WTC11 (cell line): Measurements from ENCODE around the gene COLQ. TPM values are rescaled to one million over a fixed set of nuclear protein-coding genes. Genes with fewer than 3 reads are reported as not detected.

ENCODE experiments used
- ATAC-seq: fragments of 200-7000 bp; cut with Tn5 transposase; 2 replicates; pipeline ENCODE4 v1.10.0; 2021; ENCODE audit warnings: mild to moderate bottlenecking, moderate library complexity
- CTCF ChIA-PET: fragments of 300-600 bp; sonication (Branson Sonifier 250); formaldehyde crosslinking; loops from one replicate; lab custom pipeline; 2021; ENCODE audit warnings: antibody characterized with exemption; lab: Charles Lee
- POLR2A ChIA-PET: fragments of 350-600 bp; sonication (Branson Sonifier 250); formaldehyde crosslinking; loops from one replicate; lab custom pipeline; 2021; ENCODE audit warnings: antibody characterized with exemption; lab: Charles Lee
- DNase-seq: peaks from one replicate; pipeline ENCODE4 v3.0.0; 2021; ENCODE audit warnings: low spot score
- H3K27ac Mint-ChIP-seq: 2 replicates; pipeline ENCODE4 v1.8.0; 2021; ENCODE audit warnings: mixed read lengths
- H3K27me3 Mint-ChIP-seq: 2 replicates; pipeline ENCODE4 v1.8.0; 2021; ENCODE audit warnings: low read depth, mild to moderate bottlenecking, moderate library complexity, mixed read lengths
- H3K36me3 Mint-ChIP-seq: 2 replicates; pipeline ENCODE4 v1.8.0; 2021; ENCODE audit warnings: mixed read lengths
- H3K4me1 Mint-ChIP-seq: 2 replicates; pipeline ENCODE4 v1.8.0; 2022; ENCODE audit warnings: mixed read lengths
- H3K4me3 Mint-ChIP-seq: 2 replicates; pipeline ENCODE4 v1.8.0; 2021; ENCODE audit warnings: mild to moderate bottlenecking, moderate library complexity, mixed read lengths
- H3K9me3 Mint-ChIP-seq: 2 replicates; pipeline ENCODE4 v1.8.0; 2021; ENCODE audit warnings: mixed read lengths
- ARID4B ChIP-seq: sonication (generic); formaldehyde crosslinking; IDR thresholded peaks from 2 replicates; pipeline ENCODE4 v1.8.0; 2023; ENCODE audit warnings: missing genetic modification reagents, mild to moderate bottlenecking, borderline replicate concordance
- CBFB ChIP-seq: sonication (generic); formaldehyde crosslinking; IDR thresholded peaks from 2 replicates; pipeline ENCODE4 v1.8.1; 2022; ENCODE audit warnings: mild to moderate bottlenecking, low read depth, missing genetic modification reagents
- E2F5 ChIP-seq: sonication (generic); formaldehyde crosslinking; IDR thresholded peaks from 2 replicates; pipeline ENCODE4 v1.8.1; 2022; ENCODE audit warnings: mild to moderate bottlenecking, moderate library complexity, missing genetic modification reagents
- ERG ChIP-seq: fragments of 250-450 bp; sonication (Bioruptor Pico); IDR thresholded peaks from 2 replicates; pipeline ENCODE4 v1.8.0; 2021; ENCODE audit warnings: mild to moderate bottlenecking
- FOXP4 ChIP-seq: sonication (generic); formaldehyde crosslinking; IDR thresholded peaks from 2 replicates; pipeline ENCODE4 v1.8.0; 2022; ENCODE audit warnings: mild to moderate bottlenecking, missing genetic modification reagents
- GABPB1 ChIP-seq: sonication (generic); formaldehyde crosslinking; IDR thresholded peaks from 2 replicates; pipeline ENCODE4 v1.8.1; 2023; ENCODE audit warnings: mild to moderate bottlenecking, missing genetic modification reagents
- JAZF1 ChIP-seq: fragments of 250-450 bp; sonication (Bioruptor Pico); IDR thresholded peaks from 2 replicates; pipeline ENCODE4 v1.9.0; 2021; ENCODE audit warnings: moderate library complexity, mild to moderate bottlenecking, inconsistent platforms
- MAX ChIP-seq: sonication (generic); formaldehyde crosslinking; IDR thresholded peaks from 2 replicates; pipeline ENCODE4 v1.8.0; 2022; ENCODE audit warnings: mild to moderate bottlenecking, missing genetic modification reagents
- MXD4 ChIP-seq: fragments of 250-450 bp; sonication (Bioruptor Pico); IDR thresholded peaks from 2 replicates; pipeline ENCODE4 v1.8.0; 2021; ENCODE audit warnings: mild to moderate bottlenecking, moderate library complexity, borderline replicate concordance
- NFE2L1 ChIP-seq: sonication (generic); formaldehyde crosslinking; IDR thresholded peaks from 2 replicates; pipeline ENCODE4 v1.8.1; 2023; ENCODE audit warnings: missing genetic modification reagents
- NFYB ChIP-seq: sonication (generic); formaldehyde crosslinking; conservative IDR thresholded peaks from 2 replicates; pipeline ENCODE4 v1.8.0; 2022; ENCODE audit warnings: low read depth, missing genetic modification reagents
- NR3C1 ChIP-seq: sonication (generic); formaldehyde crosslinking; conservative IDR thresholded peaks from 2 replicates; pipeline ENCODE4 v1.8.1; 2023; ENCODE audit warnings: low read depth, mild to moderate bottlenecking, missing genetic modification reagents
- PRRX2 ChIP-seq: fragments of 250-450 bp; sonication (Bioruptor Pico); IDR thresholded peaks from 2 replicates; pipeline ENCODE4 v1.8.0; 2021; ENCODE audit warnings: mild to moderate bottlenecking
- ZNF263 ChIP-seq: sonication (generic); formaldehyde crosslinking; IDR thresholded peaks from 2 replicates; pipeline ENCODE4 v1.8.1; 2022; ENCODE audit warnings: low read depth, mild to moderate bottlenecking, moderate library complexity, missing genetic modification reagents
- ZNF396 ChIP-seq: fragments of 250-450 bp; sonication (Bioruptor Pico); IDR thresholded peaks from 2 replicates; pipeline ENCODE4 v1.8.0; 2021; ENCODE audit warnings: mild to moderate bottlenecking, moderate library complexity, borderline replicate concordance
- ZNF423 ChIP-seq: fragments of 250-450 bp; sonication (Bioruptor Pico); IDR thresholded peaks from 2 replicates; pipeline ENCODE4 v2.1.2; 2022; ENCODE audit warnings: mild to moderate bottlenecking, moderate library complexity
- total RNA-seq: library from RNA; stranded (reverse); gene quantifications from 3 replicates; pipeline ENCODE4 v1.2.3, GENCODE V29; 2021
- TF ChIP-seq, protein P1 (sequence below): fragments of 200-600 bp; IDR thresholded peaks from 2 replicates; pipeline ENCODE4 v1.8.0; 2022; ENCODE audit warnings: antibody characterized with exemption
- TF ChIP-seq, protein P2 (sequence below): sonication (generic); formaldehyde crosslinking; IDR thresholded peaks from 2 replicates; pipeline ENCODE4 v1.8.0; 2023; ENCODE audit warnings: missing genetic modification reagents
- TF ChIP-seq, protein P3 (sequence below): sonication (generic); formaldehyde crosslinking; IDR thresholded peaks from 2 replicates; pipeline ENCODE4 v1.8.1; 2022; ENCODE audit warnings: mild to moderate bottlenecking, missing genetic modification reagents, moderate library complexity, borderline replicate concordance
- TF ChIP-seq, protein P4 (sequence below): sonication (generic); formaldehyde crosslinking; IDR thresholded peaks from 2 replicates; pipeline ENCODE4 v1.8.1; 2023; ENCODE audit warnings: mild to moderate bottlenecking, missing genetic modification reagents

Gene COLQ
- total RNA-seq, 1 experiment from 2014 or later = 2.2 TPM

- TF ChIP-seq FOXP4 (CRISPR knock-in tag) (no peak), NR3C1 (CRISPR knock-in tag) (no peak), ZNF396 (no peak)
- TF ChIP-seq, protein P1, sequence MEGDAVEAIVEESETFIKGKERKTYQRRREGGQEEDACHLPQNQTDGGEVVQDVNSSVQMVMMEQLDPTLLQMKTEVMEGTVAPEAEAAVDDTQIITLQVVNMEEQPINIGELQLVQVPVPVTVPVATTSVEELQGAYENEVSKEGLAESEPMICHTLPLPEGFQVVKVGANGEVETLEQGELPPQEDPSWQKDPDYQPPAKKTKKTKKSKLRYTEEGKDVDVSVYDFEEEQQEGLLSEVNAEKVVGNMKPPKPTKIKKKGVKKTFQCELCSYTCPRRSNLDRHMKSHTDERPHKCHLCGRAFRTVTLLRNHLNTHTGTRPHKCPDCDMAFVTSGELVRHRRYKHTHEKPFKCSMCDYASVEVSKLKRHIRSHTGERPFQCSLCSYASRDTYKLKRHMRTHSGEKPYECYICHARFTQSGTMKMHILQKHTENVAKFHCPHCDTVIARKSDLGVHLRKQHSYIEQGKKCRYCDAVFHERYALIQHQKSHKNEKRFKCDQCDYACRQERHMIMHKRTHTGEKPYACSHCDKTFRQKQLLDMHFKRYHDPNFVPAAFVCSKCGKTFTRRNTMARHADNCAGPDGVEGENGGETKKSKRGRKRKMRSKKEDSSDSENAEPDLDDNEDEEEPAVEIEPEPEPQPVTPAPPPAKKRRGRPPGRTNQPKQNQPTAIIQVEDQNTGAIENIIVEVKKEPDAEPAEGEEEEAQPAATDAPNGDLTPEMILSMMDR = no peak
- TF ChIP-seq, all 79 proteins: peak for 0
Observed at GRCh38 chr3:15438983-15439382, 82.5 kb downstream of the COLQ start (continued).

DNA sequence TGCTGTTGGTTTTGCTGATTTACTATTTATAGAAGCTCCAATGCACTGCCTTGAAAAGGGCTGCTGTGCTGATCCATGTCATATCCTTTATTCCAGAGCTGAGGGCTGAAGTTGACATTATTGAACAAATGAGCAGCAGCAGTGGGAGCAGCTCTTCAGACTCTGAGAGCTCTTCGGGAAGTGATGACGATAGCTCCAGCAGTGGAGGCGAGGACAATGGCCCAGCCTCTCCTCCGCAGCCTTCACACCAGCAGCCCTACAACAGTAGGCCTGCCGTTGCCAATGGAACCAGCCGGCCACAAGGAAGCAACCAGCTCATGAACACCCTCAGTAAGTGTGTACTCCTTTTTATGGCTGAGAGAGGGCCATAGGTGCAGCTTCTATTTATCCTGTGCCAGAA, 85.3 kb downstream of the COLQ start:
- Mint-ChIP-seq H3K27me3 (no peaks in the 10 kb centered on the region), H3K4me3 (no peak overlapping the region), H3K27ac (no peak overlapping the region), H3K4me1 (no peaks in the 10 kb centered on the region), H3K36me3 (peaks cover 75% of the 10 kb centered on the region), H3K9me3 (no peaks in the 10 kb centered on the region)
- ChIA-PET CTCF (no interaction called here), POLR2A (no interaction called here)
- no peak for DNase-seq
- no peak for ATAC-seq
- TF ChIP-seq NFE2L1 (CRISPR knock-in tag) (no peak), ARID4B (CRISPR knock-in tag) (no peak), MXD4 (CRISPR knock-in tag) (no peak), ERG (CRISPR knock-in tag) (no peak), NFYB (CRISPR knock-in tag) (no peak), PRRX2 (CRISPR knock-in tag) (no peak), ZNF423 (CRISPR knock-in tag) (no peak), JAZF1 (CRISPR knock-in tag) (no peak), E2F5 (no peak), ZNF263 (no peak), GABPB1 (CRISPR knock-in tag) (no peak), MAX (CRISPR knock-in tag) (no peak), CBFB (no peak)
- TF ChIP-seq, protein P1 = no peak
- TF ChIP-seq, protein P2, sequence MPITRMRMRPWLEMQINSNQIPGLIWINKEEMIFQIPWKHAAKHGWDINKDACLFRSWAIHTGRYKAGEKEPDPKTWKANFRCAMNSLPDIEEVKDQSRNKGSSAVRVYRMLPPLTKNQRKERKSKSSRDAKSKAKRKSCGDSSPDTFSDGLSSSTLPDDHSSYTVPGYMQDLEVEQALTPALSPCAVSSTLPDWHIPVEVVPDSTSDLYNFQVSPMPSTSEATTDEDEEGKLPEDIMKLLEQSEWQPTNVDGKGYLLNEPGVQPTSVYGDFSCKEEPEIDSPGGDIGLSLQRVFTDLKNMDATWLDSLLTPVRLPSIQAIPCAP = no peak
- TF ChIP-seq, protein P3, sequence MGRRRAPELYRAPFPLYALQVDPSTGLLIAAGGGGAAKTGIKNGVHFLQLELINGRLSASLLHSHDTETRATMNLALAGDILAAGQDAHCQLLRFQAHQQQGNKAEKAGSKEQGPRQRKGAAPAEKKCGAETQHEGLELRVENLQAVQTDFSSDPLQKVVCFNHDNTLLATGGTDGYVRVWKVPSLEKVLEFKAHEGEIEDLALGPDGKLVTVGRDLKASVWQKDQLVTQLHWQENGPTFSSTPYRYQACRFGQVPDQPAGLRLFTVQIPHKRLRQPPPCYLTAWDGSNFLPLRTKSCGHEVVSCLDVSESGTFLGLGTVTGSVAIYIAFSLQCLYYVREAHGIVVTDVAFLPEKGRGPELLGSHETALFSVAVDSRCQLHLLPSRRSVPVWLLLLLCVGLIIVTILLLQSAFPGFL = no peak
- TF ChIP-seq, protein P4, sequence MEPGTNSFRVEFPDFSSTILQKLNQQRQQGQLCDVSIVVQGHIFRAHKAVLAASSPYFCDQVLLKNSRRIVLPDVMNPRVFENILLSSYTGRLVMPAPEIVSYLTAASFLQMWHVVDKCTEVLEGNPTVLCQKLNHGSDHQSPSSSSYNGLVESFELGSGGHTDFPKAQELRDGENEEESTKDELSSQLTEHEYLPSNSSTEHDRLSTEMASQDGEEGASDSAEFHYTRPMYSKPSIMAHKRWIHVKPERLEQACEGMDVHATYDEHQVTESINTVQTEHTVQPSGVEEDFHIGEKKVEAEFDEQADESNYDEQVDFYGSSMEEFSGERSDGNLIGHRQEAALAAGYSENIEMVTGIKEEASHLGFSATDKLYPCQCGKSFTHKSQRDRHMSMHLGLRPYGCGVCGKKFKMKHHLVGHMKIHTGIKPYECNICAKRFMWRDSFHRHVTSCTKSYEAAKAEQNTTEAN (CRISPR knock-in tag) = no peak
